Smooth muscle cell of trachea (primary cell): ENCODE results near the gene TMEM247. TPM values are rescaled to one million over a fixed set of nuclear protein-coding genes. Genes with fewer than 3 reads are reported as not detected.

Experiments used
- total RNA-seq: library from RNA; depleted of rRNA; stranded (reverse); fragments of >200 nt; gene quantifications from 2 replicates; pipeline ENCODE4 v1.2.1, GENCODE V29; 2014

Gene TMEM247
- not detected in 2 replicates for total RNA-seq

GRCh38 chr2:46479265-46479664, at the start of gene TMEM247:
Gene TMEM247, plus strand, starts transcription at chr2:46479565.

Other genes with a start within 250 kb of the TMEM247 start
- 71.1 and 274 TPM in 2 replicates for gene EPAS1, start 182.2 kb upstream of the TMEM247 start, total RNA-seq
- 118 and 159 TPM in 2 replicates for gene RHOQ, start 62.9 kb downstream of the TMEM247 start, total RNA-seq
- gene ATP6V1E2, start 63.0 kb downstream of the TMEM247 start, total RNA-seq = 5.1 and 6.9 TPM in 2 replicates
- gene PIGF, start 137.5 kb downstream of the TMEM247 start, total RNA-seq = 24.3 and 35.2 TPM in 2 replicates
- gene CRIPT, start 137.7 kb downstream of the TMEM247 start, total RNA-seq = 19.4 and 27.9 TPM in 2 replicates
- 93.8 and 127 TPM in 2 replicates for gene SOCS5, start 219.7 kb downstream of the TMEM247 start, total RNA-seq